ENCODE measurements around the gene MAP1LC3B.
"Not testable (repeated sequence)": the region's sequence is repeated elsewhere in the genome, so short reads cannot be mapped to it uniquely, and the experiment has no call there.

The MAP1LC3B gene

GRCh38 chr16:87380403-87380802, 11.7 kb upstream of the MAP1LC3B start:
- Histone ChIP-seq H3K36me3 (replicated peaks) (no peaks in the 10 kb centered on the region; the same call in 1 of the 2 replicates), H3K4me3 (no peak overlapping the region), H3K4me1 (peaks cover 17% of the 10 kb centered on the region), H3K9me3 (no peaks in the 10 kb centered on the region), H3K27me3 (ENCODE audit: low read depth) (no peaks in the 10 kb centered on the region)
- in situ Hi-C loops (cut with MboI; ENCODE audit: low sequenced_read_pairs), result loop anchor here (25.0 kb wide), 1 partner anchor 482 kb away; the partner anchor contains the start of gene SLC7A5
- DNase-seq (ENCODE audit: low spot score in 2 of 2), result no peak

GRCh38 chr16:87380881-87381280, 11.3 kb upstream of the MAP1LC3B start:
- in situ Hi-C loops (cut with MboI; ENCODE audit: low sequenced_read_pairs), result loop anchor here (25.0 kb wide), 1 partner anchor 481 kb away; the partner anchor contains the start of gene SLC7A5
- Histone ChIP-seq H3K36me3 (replicated peaks) (no peaks in the 10 kb centered on the region; the same call in 1 of the 2 replicates), H3K4me3 (peak overlapping the region; percentile 64; the same call in 1 of the 2 replicates), H3K4me1 (peaks cover 17% of the 10 kb centered on the region), H3K27me3 (ENCODE audit: low read depth) (no peaks in the 10 kb centered on the region), H3K9me3 (no peaks in the 10 kb centered on the region)
- DNase-seq (ENCODE audit: low spot score in 2 of 2), result peak in 1 of 2 experiments; percentile 20

- Histone ChIP-seq H3K9me3 (no peaks in the 10 kb centered on the region), H3K4me3 (peak overlapping the region; percentile 64), H3K27me3 (ENCODE audit: low read depth) (no peaks in the 10 kb centered on the region), H3K4me1 (peaks cover 25% of the 10 kb centered on the region), H3K36me3 (replicated peaks) (no peaks in the 10 kb centered on the region; the same call in 1 of the 2 replicates)
- in situ Hi-C loops (cut with MboI; ENCODE audit: low sequenced_read_pairs), result loop anchor here (25.0 kb wide), 1 partner anchor 480 kb away; the partner anchor contains the start of gene SLC7A5
- DNase-seq (ENCODE audit: low spot score in 2 of 2), result peak in 1 of 2 experiments; percentile 18
Measured at GRCh38 chr16:87382023-87382785, 9.9 kb upstream of the MAP1LC3B start.

GRCh38 chr16:87383505-87384161, 8.5 kb upstream of the MAP1LC3B start, which contains the start of gene FBXO31:
TSS of gene FBXO31 (minus strand) at chr16:87383776. CDS start at chr16:87383744, 32 bp downstream.
- Histone ChIP-seq H3K9me3 (no peaks in the 10 kb centered on the region), H3K4me3 (peak within 1 kb of the TSS; percentile 64), H3K4me1 (peaks cover 34% of the 10 kb centered on the region), H3K36me3 (replicated peaks) (no peaks in the 10 kb centered on the region; the same call in 1 of the 2 replicates), H3K27me3 (ENCODE audit: low read depth) (no peaks in the 10 kb centered on the region)
- DNase-seq (ENCODE audit: low spot score in 2 of 2), result peak; percentile 89 to 92
- in situ Hi-C loops (cut with MboI; ENCODE audit: low sequenced_read_pairs), result loop anchor here (25.0 kb wide), 1 partner anchor 479 kb away; the partner anchor contains the start of gene SLC7A5

GRCh38 chr16:87384162-87384874, 7.8 kb upstream of the MAP1LC3B start:
- no peaks in the 10 kb centered on the region for H3K36me3 ChIP-seq (replicated peaks)
- H3K4me3 ChIP-seq, result peak overlapping the region; percentile 63
- in situ Hi-C loops (cut with MboI; ENCODE audit: low sequenced_read_pairs), result loop anchor here (25.0 kb wide), 1 partner anchor 478 kb away; the partner anchor contains the start of gene SLC7A5
- H3K9me3 ChIP-seq, result no peaks in the 10 kb centered on the region
- peaks cover 41% of the 10 kb centered on the region for H3K4me1 ChIP-seq
- no peaks in the 10 kb centered on the region for H3K27me3 ChIP-seq (ENCODE audit: low read depth)
- DNase-seq (ENCODE audit: low spot score in 2 of 2), result peak; percentile 48 to 71

- in situ Hi-C loops (cut with MboI; ENCODE audit: low sequenced_read_pairs), result loop anchor here (25.0 kb wide), 1 partner anchor 477 kb away; the partner anchor contains the start of gene SLC7A5
- H3K4me3 ChIP-seq, result peak overlapping the region; percentile 63
- H3K4me1 ChIP-seq, result peaks cover 42% of the 10 kb centered on the region
- H3K9me3 ChIP-seq; H3K36me3 ChIP-seq (replicated peaks); DNase-seq (ENCODE audit: low spot score in 2 of 2); H3K27me3 ChIP-seq (ENCODE audit: low read depth): not testable (repeated sequence)
Measured at GRCh38 chr16:87384875-87385167, 7.3 kb upstream of the MAP1LC3B start.

- in situ Hi-C loops (cut with MboI; ENCODE audit: low sequenced_read_pairs), result loop anchor here (25.0 kb wide), 1 partner anchor 474 kb away; the partner anchor contains the start of gene SLC7A5
- no peaks in the 10 kb centered on the region for H3K27me3 ChIP-seq (ENCODE audit: low read depth)
- peak; percentile 94 to 99 for DNase-seq (ENCODE audit: low spot score in 2 of 2)
- H3K36me3 ChIP-seq (replicated peaks), result no peaks in the 10 kb centered on the region
- H3K4me1 ChIP-seq, result peaks cover 36% of the 10 kb centered on the region
- no peak overlapping the region for H3K4me3 ChIP-seq
- H3K9me3 ChIP-seq, result no peaks in the 10 kb centered on the region
Measured at GRCh38 chr16:87387942-87388817, 4.0 kb upstream of the MAP1LC3B start.

- Histone ChIP-seq H3K4me1 (peaks cover 41% of the 10 kb centered on the region), H3K36me3 (replicated peaks) (no peaks in the 10 kb centered on the region), H3K4me3 (no peak overlapping the region), H3K9me3 (no peaks in the 10 kb centered on the region), H3K27me3 (ENCODE audit: low read depth) (no peaks in the 10 kb centered on the region)
- in situ Hi-C loops (cut with MboI; ENCODE audit: low sequenced_read_pairs), result loop anchor here (25.0 kb wide), 1 partner anchor 474 kb away; the partner anchor contains the start of gene SLC7A5
- DNase-seq (ENCODE audit: low spot score in 2 of 2), result no peak
Measured at GRCh38 chr16:87388818-87389134, 3.4 kb upstream of the MAP1LC3B start.

- no peak for DNase-seq (ENCODE audit: low spot score in 2 of 2)
- H3K4me3 ChIP-seq, result no peak overlapping the region
- no peaks in the 10 kb centered on the region for H3K36me3 ChIP-seq (replicated peaks)
- no peaks in the 10 kb centered on the region for H3K9me3 ChIP-seq
- no peaks in the 10 kb centered on the region for H3K27me3 ChIP-seq (ENCODE audit: low read depth)
- in situ Hi-C loops (cut with MboI; ENCODE audit: low sequenced_read_pairs), result loop anchor here (25.0 kb wide), 1 partner anchor 473 kb away; the partner anchor contains the start of gene SLC7A5
- H3K4me1 ChIP-seq, result peaks cover 46% of the 10 kb centered on the region
Measured at GRCh38 chr16:87389245-87389644, 2.9 kb upstream of the MAP1LC3B start.

- H3K36me3 ChIP-seq (replicated peaks); H3K9me3 ChIP-seq; H3K4me3 ChIP-seq; H3K27me3 ChIP-seq (ENCODE audit: low read depth); DNase-seq (ENCODE audit: low spot score in 2 of 2): not testable (repeated sequence)
- H3K4me1 ChIP-seq, result peaks cover 48% of the 10 kb centered on the region
- in situ Hi-C loops (cut with MboI; ENCODE audit: low sequenced_read_pairs), result loop anchor here (25.0 kb wide), 1 partner anchor 472 kb away; the partner anchor contains the start of gene SLC7A5
Measured at GRCh38 chr16:87389914-87390313, 2.2 kb upstream of the MAP1LC3B start.

- DNase-seq (ENCODE audit: low spot score in 2 of 2), result peak; percentile 64 to 66
- Histone ChIP-seq H3K9me3 (no peaks in the 10 kb centered on the region), H3K4me1 (peaks cover 50% of the 10 kb centered on the region), H3K4me3 (peak overlapping the region; percentile 43; the same call in 1 of the 2 replicates), H3K36me3 (replicated peaks) (no peaks in the 10 kb centered on the region), H3K27me3 (ENCODE audit: low read depth) (no peaks in the 10 kb centered on the region)
- in situ Hi-C loops (cut with MboI; ENCODE audit: low sequenced_read_pairs), result loop anchor here (25.0 kb wide), 1 partner anchor 472 kb away; the partner anchor contains the start of gene SLC7A5
Measured at GRCh38 chr16:87390641-87391323, 1.4 kb upstream of the MAP1LC3B start.

GRCh38 chr16:87391324-87391949, 699 bp upstream of the MAP1LC3B start:
- in situ Hi-C loops (cut with MboI; ENCODE audit: low sequenced_read_pairs), result loop anchor here (25.0 kb wide), 1 partner anchor 471 kb away; the partner anchor contains the start of gene SLC7A5

More at GRCh38 chr16:87391324-87391949, 699 bp upstream of the MAP1LC3B start:
- Histone ChIP-seq H3K27me3 (ENCODE audit: low read depth) (no peaks in the 10 kb centered on the region), H3K36me3 (replicated peaks) (no peaks in the 10 kb centered on the region), H3K4me3 (peak overlapping the region; percentile 43), H3K9me3 (no peaks in the 10 kb centered on the region), H3K4me1 (peaks cover 50% of the 10 kb centered on the region)
- DNase-seq (ENCODE audit: low spot score in 2 of 2), result peak in 1 of 2 experiments; percentile 63
